ENCODE data around the gene EPS8L1.
A peak's percentile ranks its signal among the peaks of the same experiment; 100 is the strongest.
"Not testable (repeated sequence)": the region's sequence is repeated elsewhere in the genome, so short reads cannot be mapped to it uniquely, and the experiment has no call there.

Gene EPS8L1

GRCh38 chr19:55094456-55095259, 19.0 kb downstream of the EPS8L1 start:
- DNase-seq (ENCODE audit: low spot score) (no peak), FAIRE-seq (no peak)

GRCh38 chr19:55095260-55096060, 19.8 kb downstream of the EPS8L1 start:
- no peak for DNase-seq (ENCODE audit: low spot score)
- FAIRE-seq: no peak

- FAIRE-seq: no peak
- no peak for DNase-seq (ENCODE audit: low spot score)
Measured at GRCh38 chr19:55096061-55096701, 20.5 kb downstream of the EPS8L1 start.

GRCh38 chr19:55097864-55098715, 22.4 kb downstream of the EPS8L1 start:
- DNase-seq (ENCODE audit: low spot score): no peak
- no peak for FAIRE-seq

- DNase-seq (ENCODE audit: low spot score): no peak
- no peak for FAIRE-seq
Measured at GRCh38 chr19:55098716-55099556, 23.3 kb downstream of the EPS8L1 start.

- DNase-seq (ENCODE audit: low spot score): no peak
- FAIRE-seq: no peak
Measured at GRCh38 chr19:55099557-55100506, 24.2 kb downstream of the EPS8L1 start.

GRCh38 chr19:55101261-55101660, 25.6 kb downstream of the EPS8L1 start:
- DNase-seq (ENCODE audit: low spot score) (no peak), FAIRE-seq (no peak)

DNA sequence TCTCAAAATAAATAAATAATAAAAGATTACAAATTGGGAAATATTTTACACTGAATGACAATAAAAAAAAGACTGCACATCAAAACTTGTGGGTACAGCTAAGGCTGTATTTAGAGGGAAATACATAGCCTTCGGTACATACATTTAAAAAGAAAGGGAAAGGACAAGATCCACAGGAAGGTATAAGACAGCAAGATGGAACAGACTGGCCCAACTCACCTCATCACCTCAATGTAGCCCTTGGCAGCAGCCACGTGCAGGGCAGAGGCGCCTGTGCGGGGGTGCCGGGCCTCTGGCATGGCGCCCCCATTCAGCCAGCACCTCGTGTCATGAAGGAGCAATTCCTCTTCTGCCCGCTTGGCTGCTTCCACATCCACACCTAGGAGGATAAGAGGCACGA, 27.5 kb downstream of the EPS8L1 start:
- FAIRE-seq (no peak), DNase-seq (ENCODE audit: low spot score) (no peak)

- no peak for FAIRE-seq
- DNase-seq (ENCODE audit: low spot score): no peak
Measured at GRCh38 chr19:55105237-55105636, 29.6 kb downstream of the EPS8L1 start.

- no peak for DNase-seq (ENCODE audit: low spot score)
- FAIRE-seq: no peak
Measured at GRCh38 chr19:55106591-55106990, 30.9 kb downstream of the EPS8L1 start.

DNA sequence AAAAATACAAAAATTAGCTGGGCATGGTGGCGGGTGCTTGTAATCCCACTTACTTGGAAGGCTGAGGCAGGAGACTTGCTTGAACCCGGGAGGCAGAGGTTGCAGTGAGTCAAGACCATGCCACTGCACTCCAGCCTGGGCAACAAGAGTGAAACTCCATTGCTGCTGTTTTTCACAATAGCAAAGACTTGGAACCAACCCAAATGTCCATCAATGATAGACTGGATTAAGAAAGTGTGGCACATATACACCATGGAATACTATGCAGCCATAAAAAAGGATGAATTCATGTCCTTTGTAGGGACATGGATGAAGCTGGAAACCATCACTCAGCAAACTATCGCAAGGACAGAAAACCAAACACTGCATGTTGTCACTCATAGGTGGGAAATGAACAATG, 31.6 kb downstream of the EPS8L1 start:
- not testable (repeated sequence) for FAIRE-seq; DNase-seq (ENCODE audit: low spot score)

- DNase-seq (ENCODE audit: low spot score) (no peak), FAIRE-seq (no peak)
Measured at GRCh38 chr19:55109527-55110291, 34.0 kb downstream of the EPS8L1 start.

DNA sequence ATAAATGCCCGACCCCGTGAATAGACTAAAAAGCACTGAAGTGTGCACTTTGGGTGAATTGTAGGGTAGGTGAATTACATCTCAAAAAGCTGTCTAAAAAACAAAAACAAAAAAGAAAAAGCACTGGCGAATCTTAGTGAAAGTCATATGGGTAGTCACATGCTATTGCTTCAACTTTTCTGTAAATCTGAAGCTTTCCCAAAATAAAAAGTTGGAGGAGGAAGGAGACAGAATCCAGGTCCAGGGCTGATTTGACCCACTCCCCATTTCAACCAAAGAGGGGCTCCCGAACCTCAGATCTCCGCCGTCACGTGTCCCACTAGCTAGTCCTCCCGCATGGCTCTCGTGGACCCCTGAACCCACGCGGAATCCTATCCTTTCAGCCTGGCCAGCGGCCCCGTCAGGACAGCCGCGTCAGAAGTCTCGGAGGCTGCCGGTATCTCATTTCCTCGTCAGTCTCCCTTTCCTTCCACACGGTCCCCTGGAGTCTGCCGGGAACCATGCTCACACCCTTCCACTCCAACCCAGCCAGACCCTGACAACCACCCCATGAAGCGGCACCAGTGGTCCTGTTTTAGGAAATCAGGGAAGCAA, 35.7 kb downstream of the EPS8L1 start:
- FAIRE-seq (no peak), DNase-seq (ENCODE audit: low spot score) (no peak)

GRCh38 chr19:55112246-55112776, 36.6 kb downstream of the EPS8L1 start:
- DNase-seq (ENCODE audit: low spot score): no peak

DNA sequence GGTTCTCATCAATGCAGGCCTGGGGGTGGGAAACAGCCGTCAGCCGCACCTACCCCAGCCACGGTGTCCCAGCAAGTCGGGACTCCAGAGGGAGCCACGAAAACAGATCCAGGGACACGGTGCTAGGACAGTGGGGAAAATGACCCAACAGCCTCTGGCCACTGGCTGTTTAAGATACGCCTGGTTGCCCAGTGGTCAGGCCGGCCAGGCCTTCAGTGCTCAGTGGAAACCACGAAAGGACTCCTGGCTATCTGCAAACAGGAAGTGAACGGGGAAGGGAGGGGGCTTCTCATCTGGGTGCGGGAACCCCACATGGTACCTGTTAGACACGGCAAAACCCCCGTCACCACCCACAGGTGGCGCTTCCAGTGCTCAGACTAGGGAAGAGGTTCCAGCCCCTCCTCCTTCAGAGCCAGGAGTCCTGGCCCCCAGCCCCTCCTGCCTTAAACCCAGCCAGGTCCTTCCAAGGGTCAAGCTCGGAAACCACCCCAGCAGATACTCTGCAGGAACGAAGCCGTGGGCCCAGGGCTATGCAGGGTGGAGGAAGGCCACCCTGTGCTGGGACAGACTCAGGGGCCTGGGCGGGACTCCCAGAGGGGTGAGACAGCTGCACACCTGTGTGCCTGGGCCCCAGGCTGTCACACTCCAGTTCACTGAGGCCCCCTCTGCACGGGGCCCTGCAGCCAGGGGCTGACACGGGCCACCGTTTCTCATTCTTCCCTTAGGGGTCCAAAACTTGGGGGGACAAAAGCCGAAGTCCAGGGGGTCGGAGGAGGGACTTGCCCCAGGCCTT, 37.3 kb downstream of the EPS8L1 start:
- FAIRE-seq (no peak), DNase-seq (ENCODE audit: low spot score) (no peak)

More at GRCh38 chr19:55112246-55112776, 36.6 kb downstream of the EPS8L1 start:
- FAIRE-seq: no peak

DNA sequence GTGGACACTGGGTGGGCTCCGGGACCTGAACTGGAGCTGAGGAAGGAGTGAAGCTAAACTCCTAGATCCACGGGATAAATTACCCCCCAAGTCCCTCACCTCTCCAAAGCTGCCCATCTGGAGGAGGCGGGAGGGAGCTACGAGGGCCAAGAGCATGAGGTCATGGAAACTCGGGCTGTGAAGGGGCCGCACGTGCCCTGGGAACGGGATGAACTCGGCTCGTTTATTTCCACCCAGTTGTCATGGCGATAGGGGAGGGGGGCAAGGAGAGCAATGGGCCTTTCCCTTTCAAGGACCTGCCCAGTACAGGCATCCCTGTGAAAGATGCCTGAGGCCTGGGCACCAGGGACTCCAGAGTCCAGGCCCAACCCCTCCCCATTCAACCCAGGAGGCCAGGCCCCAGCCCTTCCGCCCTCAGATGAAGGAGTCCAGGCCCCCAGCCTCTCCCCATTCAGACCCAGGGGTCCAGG, 37.9 kb downstream of the EPS8L1 start:
- FAIRE-seq (no peak), DNase-seq (ENCODE audit: low spot score) (peak; percentile 60)

All from RCC 7860 (cell line).